Measurements from ENCODE around the gene POLD2.

POLD2 gene

DNA sequence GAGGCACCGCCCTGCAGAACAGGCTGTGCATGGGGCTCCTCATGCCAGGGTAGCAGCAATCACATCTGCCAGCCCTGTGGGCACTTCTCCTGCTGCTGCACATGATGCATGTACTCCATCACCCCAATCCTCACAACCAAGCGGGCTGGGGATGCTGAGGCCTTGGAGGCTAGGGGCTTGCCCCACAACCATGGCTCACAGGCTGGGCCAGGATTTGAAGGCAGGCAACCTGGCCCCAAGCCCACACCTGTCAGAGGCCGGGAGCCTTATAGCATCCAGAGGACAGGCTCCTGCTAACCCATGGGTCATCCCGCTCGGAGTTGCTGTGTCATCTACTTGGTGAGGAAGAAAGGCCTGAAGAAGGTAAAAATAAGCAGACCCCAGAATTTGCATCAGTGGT, 43.2 kb downstream of the POLD2 start:
- DNase-seq (ENCODE audit: low read depth): no peak

DNA sequence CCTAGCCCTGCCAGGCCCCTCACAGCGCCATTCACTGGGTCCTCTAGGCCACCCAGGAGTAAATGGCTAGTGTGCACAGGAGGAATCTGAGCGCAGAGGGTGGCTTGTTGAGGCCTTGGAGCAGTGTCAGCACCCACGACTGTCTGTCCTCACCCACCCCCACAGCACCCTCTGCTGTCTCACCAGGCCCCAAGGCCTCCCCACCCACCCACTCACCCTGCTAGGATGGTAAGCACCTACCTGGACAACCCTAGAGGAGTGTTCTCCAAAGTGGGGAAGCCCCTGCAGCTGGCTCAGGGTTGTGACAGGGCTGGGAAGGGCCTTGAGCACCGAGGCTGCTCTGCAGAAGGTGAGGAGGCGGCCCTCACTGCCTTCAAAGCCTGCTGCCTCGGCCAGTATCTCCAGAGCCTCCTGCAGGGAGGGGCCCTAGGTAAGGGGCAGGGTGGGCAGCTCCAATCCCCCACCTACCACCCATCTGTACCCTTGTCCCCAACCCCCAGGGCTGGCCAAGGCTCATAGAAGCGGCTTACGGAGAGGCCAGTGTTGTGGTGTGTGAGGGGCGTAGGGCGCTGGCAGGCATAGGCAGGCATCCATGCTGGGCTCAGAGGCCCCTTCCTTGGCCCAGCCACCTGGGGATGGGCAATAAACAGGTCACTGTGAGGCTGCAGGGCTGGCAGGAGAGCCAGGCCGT, 43.9 kb downstream of the POLD2 start:
- no peak for DNase-seq (ENCODE audit: low read depth)

- DNase-seq (ENCODE audit: low read depth): no peak
These were observed 44.8 kb downstream of the POLD2 start for GRCh38 chr7:44078521-44078920.

- DNase-seq (ENCODE audit: low read depth): no peak
These were observed 45.7 kb downstream of the POLD2 start for GRCh38 chr7:44077681-44078091.

- no peak for DNase-seq (ENCODE audit: low read depth)
These were observed 46.3 kb downstream of the POLD2 start for GRCh38 chr7:44077061-44077460.

- no peak for DNase-seq (ENCODE audit: low read depth)
These were observed 47.0 kb downstream of the POLD2 start for GRCh38 chr7:44076101-44076895.

DNA sequence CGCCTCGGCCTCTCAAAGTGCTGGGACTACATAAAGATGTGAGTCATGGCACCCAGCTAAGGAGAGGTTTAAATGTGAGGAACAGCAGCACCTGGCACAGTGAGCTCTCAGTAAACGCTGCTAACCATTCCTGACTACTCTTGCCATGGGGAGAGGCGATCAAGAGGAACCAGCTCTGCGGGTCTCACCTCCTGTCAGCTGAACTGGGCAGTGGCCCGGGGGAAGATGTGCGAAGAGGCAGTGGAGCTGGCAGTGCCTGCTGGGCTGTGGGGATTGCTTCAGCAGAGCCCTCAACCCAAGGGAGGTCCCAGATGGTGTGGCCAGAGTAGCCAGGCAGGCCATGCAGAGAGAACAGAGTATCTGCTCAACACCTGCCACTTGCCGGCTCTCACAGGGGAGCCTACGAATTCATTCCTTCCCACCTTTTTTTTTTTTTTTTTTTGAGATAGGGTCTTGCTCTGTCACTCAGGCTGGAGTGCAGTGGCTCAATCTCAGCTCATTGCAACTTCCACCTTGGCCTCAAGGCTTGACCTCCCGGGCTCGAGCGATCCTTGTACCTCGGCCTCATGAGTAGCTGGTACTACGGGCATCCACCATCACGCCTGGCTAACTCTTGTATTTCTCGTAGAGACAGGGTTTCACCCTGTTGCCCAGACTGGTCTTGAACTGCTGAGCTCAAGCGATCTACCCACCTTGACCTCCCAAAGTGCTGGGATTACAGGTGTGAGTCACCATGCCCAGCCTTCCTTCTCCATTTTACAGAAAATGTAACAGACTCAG, 47.9 kb downstream of the POLD2 start:
- DNase-seq (ENCODE audit: low read depth): no peak

DNA sequence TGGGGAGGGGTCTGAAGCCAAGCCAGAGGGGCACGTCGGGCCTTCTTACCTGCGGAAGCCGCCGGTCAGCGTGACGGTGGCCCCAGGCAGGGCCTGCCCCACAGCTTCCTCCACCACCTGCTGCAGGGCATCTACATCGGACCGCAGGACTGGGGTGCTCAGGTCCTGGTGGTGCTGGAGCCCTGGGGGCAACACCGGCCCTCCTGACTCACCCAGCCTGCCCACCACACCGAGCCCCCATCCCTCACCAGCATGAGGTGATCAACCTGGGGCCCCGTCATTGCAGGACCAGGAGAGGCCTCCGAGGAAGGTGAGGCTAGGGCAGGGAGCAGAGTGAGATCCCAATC, 49.0 kb downstream of the POLD2 start:
- no peak for DNase-seq (ENCODE audit: low read depth)

DNA sequence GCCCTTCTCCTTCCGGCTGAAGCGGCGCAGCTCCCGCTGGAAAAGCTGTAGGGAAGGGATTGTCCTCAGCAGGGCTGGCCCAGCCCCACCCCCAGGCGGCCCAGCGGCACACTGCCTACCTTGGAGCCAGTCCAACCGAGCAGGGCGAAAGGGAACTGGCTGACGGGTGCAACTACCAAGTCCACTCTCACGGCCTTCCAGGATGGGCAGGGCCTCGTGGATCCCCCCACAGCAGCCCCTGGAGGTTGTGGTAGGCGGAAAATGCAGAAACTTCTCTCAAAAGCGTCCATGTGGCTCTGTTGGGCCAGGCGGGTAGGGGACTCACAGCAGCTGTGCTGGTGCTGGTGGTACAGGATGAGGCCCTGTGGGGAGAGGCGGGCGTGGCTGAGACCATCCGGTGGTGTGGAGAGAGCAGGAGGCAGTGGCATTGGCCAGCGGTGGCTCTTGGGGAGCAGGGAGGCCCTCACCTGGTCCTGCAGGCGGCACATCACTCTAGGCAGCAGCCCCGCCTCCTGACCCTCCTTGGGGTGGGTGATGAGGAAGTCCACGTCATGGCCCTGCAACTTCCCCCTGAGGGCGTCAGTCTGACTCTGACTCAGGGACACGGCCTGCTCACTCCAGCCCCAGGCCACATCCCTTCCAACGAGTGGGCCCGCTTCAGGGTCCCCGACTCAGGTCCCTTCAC, 49.5 kb downstream of the POLD2 start:
- no peak for DNase-seq (ENCODE audit: low read depth)

DNA sequence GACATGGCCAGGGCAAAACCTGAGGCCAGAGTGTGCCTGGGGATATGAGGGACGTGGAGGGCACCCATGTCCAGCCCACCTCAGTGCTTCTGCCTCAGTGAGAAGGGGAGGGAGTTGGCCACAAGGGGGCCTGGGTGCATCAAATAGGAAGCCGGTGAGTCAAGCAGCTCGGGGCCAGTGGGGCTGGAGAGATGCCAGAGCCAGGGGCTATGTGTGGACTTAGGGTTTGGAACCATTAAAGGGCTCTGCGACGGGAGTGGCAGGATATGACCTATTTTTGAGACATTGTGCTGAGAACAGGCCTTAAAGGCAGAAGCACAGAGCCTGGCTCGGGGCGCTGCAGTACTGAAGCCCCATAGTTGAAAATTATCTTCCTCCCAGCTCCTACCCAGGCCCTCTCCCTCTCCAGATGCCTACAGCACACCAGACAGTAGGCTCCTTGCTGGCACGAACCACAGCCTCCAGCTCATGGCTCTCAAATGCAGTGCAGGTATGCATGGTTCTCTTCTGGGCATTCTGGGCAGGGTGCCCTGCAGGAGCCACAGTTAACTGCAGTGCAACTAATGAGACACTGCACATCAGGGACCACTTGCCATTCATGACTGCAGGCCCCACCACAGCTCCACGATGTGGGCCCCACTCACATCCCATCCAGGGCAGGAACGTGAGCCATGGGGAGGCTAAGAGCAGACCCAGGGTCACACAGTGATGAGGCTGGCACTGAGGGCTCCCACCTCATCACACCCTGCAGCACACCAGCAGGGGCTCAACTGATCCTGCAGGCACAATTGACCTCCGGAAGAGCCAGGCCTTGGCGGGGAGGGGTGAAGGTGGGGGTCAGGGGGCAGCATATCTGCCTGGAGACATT, 50.8 kb downstream of the POLD2 start:
- no peak for DNase-seq (ENCODE audit: low read depth)

DNA sequence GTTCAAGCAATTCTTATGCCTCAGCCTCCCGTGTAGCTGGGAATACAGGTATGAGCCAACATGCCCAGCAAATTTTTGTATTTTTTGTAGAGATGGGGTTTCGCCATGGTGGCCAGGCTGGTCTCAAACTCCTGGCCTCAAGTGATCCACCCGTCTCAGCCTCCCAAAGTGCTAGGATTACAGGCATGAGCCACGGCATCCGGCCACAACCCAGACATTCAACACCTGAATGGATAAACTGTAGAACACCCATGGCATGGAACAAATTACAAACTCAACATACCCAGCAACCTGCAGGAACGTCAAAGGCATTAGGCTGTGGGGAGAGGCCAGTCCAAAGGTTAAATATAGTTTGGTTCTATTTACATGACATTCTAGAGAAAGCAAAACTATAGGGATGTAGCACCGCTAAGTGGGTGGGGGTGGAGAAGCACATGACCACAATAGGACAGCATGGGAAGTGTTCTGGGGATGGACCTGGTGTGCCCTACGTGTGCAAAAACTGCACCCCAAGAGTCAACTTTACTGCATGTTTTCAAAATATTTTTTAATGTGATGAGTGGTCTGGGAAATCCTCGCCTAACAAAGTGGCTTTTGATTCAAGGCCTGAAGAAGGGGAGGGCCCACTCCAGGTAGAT, 51.5 kb downstream of the POLD2 start:
- no peak for DNase-seq (ENCODE audit: low read depth)

DNA sequence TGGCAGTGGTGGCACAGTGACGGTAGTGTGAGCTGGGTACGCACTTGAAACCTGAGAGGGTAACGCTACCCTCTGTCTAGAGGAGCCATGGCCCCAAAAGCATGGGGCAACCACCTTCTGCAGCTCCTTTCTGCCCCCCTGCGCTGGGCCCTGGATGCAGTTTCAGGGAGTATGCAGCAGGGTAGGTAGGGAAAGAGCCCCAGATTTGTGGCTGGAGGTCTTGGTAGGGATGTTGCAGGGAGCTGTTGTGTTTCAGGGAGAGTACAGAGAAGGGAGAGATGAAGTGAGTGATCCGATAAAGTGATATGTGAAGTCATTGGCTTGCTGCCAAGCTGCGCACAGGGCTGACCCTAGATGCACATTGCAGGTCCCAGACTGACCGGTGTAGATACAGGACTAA, 55.3 kb downstream of the POLD2 start:
- no peak for DNase-seq (ENCODE audit: low read depth)

DNA sequence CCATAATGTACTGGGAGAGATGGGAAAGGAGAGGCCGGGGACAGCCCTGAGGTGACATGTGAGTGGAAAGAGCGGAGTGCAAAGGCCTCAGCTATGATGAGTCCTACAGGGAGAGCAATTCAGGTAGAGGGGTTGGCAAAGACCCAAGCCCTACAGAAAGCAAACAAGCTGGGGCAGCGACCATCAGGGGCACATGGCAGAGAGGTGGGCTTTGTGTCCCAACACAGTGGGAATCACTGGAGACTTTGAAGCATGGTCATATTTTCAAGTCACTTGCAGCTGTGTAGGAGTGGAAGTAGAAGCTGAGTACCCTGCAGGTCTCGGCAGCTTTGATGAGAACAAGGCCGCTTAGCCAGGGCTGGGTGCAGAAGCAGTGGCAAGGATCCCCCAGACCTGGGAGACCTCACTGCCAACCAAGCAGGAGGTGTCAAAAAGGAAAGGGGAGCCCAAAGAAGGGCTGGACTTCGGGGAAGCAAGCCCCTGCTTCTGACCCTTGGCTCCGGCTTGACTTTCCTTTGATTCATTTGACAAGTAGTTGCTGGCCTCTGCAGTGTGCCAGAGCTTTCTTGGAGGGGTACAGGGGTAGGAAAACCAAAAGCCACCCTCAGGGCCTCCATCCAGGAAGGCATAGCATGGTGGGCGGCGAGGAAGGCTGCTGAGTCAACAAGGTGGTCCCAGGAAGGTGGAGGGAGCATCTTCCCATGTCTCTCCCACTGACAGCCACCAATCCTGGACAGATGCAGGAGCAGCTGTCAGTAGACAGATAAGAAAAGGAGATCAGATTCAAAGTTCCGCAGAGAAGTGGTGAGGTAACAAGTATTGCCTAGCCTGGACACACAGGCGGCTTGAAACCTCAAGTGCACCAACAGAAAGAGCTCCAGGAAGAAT, 56.0 kb downstream of the POLD2 start:
- DNase-seq (ENCODE audit: low read depth): no peak

DNA sequence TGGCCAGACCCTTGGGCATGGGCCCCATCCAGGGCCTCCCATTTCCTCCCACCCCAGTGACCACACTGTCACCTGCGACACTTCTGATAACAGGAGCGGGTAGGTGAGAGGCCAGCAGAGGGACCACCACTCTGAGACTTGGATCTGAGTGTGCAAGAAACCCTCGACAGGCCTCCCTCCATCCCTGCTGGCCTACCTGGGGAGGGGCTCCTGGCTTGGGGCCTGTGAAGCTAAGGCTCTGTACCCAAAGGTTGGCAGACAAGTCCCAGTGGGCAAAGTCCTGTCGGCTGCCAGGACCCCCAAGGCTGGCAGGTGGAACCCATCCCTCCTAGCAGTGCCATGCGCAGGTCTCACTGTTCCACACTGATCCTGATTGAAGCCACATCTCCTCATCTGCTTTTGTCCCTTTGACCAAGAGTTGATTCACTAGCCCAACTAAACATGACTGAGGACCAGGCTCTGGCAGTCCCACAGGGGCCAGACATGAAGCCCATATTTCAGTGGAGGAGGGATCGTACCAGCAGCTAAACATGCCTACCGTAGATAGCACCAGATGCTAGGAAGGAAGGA, 56.8 kb downstream of the POLD2 start:
- DNase-seq (ENCODE audit: low read depth): no peak

- DNase-seq (ENCODE audit: low read depth): no peak
These were observed 57.3 kb downstream of the POLD2 start for GRCh38 chr7:44066111-44066460.

GRCh38 chr7:44065431-44066110, 57.8 kb downstream of the POLD2 start, which contains the start of gene PGAM2:
TSS of gene PGAM2 (minus strand) at chr7:44065567. CDS start at chr7:44065529, 38 bp downstream.
- no peak for DNase-seq (ENCODE audit: low read depth)

GRCh38 chr7:44064791-44065430, 58.4 kb downstream of the POLD2 start:
- DNase-seq (ENCODE audit: low read depth): no peak
